Type B pancreatic cell (in vitro differentiated cells): ENCODE measurements around the gene CRHR1. TPM values are rescaled to one million over a fixed set of nuclear protein-coding genes. Genes with fewer than 3 reads are reported as not detected.
"Not testable (repeated sequence)": the region's sequence is repeated elsewhere in the genome, so short reads cannot be mapped to it uniquely, and the experiment has no call there.

Experiments used
- DNase-seq: peaks from one replicate; pipeline ENCODE4 v3.0.0; 2021; ENCODE audit warnings: mixed read lengths; ENCODE audit not compliant: unreplicated experiment; ENCODE audit errors: extremely low spot score
- H3K27ac Mint-ChIP-seq: 2 replicates; pipeline ENCODE4 v1.8.0; 2021; ENCODE audit warnings: mild to moderate bottlenecking, mixed read lengths
- H3K27me3 Mint-ChIP-seq: 2 replicates; pipeline ENCODE4 v1.8.0; 2021; ENCODE audit warnings: mixed read lengths
- H3K36me3 Mint-ChIP-seq: 2 replicates; pipeline ENCODE4 v1.8.0; 2021; ENCODE audit warnings: mixed read lengths
- H3K4me1 Mint-ChIP-seq: one replicate; pipeline ENCODE4 v1.8.0; 2021; ENCODE audit warnings: mixed read lengths; ENCODE audit not compliant: unreplicated experiment
- H3K4me3 Mint-ChIP-seq: 2 replicates; pipeline ENCODE4 v1.8.0; 2021; ENCODE audit warnings: mild to moderate bottlenecking, mixed read lengths
- H3K9me3 Mint-ChIP-seq: 2 replicates; pipeline ENCODE4 v1.8.0; 2021; ENCODE audit warnings: mixed read lengths
- total RNA-seq: library from RNA; stranded (reverse); gene quantifications from 2 replicates; pipeline ENCODE4 v1.2.1, GENCODE V29; 2021; ENCODE audit warnings: low replicate concordance
- TF ChIP-seq, protein P1 (sequence below): fragments of 200-600 bp; sonication (generic); conservative IDR thresholded peaks from 2 replicates; pipeline ENCODE4 v1.5.0; 2021; ENCODE audit warnings: antibody characterized with exemption, mild to moderate bottlenecking

The CRHR1 gene
- total RNA-seq, 1 donor from 2014 or later, result 0.43 TPM

GRCh38 chr17:45742251-45742650, 41.9 kb upstream of the CRHR1 start:
- no peak overlapping the region for H3K4me3 Mint-ChIP-seq
- no peaks in the 10 kb centered on the region for H3K9me3 Mint-ChIP-seq
- H3K27me3 Mint-ChIP-seq, result peaks cover 53% of the 10 kb centered on the region
- no peak for DNase-seq
- peaks cover 7% of the 10 kb centered on the region for H3K4me1 Mint-ChIP-seq
- H3K36me3 Mint-ChIP-seq, result no peaks in the 10 kb centered on the region
- H3K27ac Mint-ChIP-seq, result no peak overlapping the region
- TF ChIP-seq, protein P1, sequence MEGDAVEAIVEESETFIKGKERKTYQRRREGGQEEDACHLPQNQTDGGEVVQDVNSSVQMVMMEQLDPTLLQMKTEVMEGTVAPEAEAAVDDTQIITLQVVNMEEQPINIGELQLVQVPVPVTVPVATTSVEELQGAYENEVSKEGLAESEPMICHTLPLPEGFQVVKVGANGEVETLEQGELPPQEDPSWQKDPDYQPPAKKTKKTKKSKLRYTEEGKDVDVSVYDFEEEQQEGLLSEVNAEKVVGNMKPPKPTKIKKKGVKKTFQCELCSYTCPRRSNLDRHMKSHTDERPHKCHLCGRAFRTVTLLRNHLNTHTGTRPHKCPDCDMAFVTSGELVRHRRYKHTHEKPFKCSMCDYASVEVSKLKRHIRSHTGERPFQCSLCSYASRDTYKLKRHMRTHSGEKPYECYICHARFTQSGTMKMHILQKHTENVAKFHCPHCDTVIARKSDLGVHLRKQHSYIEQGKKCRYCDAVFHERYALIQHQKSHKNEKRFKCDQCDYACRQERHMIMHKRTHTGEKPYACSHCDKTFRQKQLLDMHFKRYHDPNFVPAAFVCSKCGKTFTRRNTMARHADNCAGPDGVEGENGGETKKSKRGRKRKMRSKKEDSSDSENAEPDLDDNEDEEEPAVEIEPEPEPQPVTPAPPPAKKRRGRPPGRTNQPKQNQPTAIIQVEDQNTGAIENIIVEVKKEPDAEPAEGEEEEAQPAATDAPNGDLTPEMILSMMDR, result no peak

DNA sequence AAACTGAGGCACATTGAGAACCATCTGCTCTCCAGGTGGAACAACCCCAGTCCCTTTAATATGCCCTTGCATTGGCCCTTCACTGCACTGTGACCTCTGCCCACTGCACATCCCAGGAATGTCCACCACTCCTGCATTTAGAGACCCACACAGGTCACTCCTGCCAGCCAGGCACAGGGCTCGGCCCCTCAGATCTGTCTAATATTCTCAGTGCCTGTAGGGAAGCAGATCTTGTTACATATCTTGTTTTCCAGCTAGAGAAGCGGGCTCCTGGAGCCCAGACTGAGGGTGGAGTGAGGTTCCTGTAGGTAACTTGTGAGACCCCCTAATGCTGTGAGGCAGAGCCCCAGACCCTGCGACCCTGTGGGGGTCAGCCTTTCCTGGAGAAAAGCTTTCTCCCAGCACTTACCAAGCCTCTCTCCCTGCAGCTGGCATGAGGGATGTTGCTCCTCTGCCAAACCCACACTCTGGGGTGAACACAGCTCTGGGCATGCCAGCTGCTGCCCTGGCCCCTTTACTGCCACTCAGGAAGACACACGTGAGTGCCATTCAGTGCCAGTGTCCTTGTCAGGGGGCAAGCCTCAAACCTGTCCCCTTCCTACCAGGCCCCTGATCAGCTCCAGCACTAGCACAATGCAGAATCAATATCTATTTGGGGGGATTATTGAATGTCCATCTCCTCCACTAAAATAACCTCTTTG, 40.3 kb upstream of the CRHR1 start:
- DNase-seq, result no peak
- TF ChIP-seq, protein P1, result no peak
- Mint-ChIP-seq H3K27ac (no peak overlapping the region), H3K36me3 (no peaks in the 10 kb centered on the region), H3K4me3 (no peak overlapping the region), H3K9me3 (no peaks in the 10 kb centered on the region), H3K27me3 (peaks cover 42% of the 10 kb centered on the region), H3K4me1 (peaks cover 7% of the 10 kb centered on the region)

DNA sequence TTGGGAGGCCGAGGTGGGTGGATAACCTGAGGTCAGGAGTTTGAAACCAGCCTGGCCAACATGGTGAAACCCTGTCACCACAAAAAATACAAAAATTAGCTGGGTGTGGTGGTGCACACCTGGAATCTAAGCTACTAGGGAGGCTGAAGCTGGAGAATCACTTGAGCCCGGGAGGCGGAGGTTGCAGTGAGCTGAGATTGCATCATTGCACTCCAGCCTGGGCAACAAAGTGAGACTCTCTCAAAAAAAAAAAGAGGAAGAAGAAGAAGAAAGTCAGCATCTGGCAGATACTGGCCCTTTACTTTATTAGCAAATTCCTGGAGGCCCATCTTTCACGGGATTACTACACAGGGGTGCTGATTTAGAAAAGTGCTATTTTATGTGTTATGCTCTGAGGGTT, 39.3 kb upstream of the CRHR1 start:
- not testable (repeated sequence) for DNase-seq, H3K4me1 Mint-ChIP-seq, H3K4me3 Mint-ChIP-seq, H3K9me3 Mint-ChIP-seq, H3K36me3 Mint-ChIP-seq, H3K27ac Mint-ChIP-seq
- peaks cover 49% of the 10 kb centered on the region for H3K27me3 Mint-ChIP-seq

- TF ChIP-seq, protein P1, result no peak
- H3K27me3 Mint-ChIP-seq, result peaks cover 50% of the 10 kb centered on the region
- no peaks in the 10 kb centered on the region for H3K9me3 Mint-ChIP-seq
- DNase-seq, result no peak
- H3K27ac Mint-ChIP-seq, result no peak overlapping the region
- H3K4me1 Mint-ChIP-seq, result no peaks in the 10 kb centered on the region
- no peaks in the 10 kb centered on the region for H3K36me3 Mint-ChIP-seq
- H3K4me3 Mint-ChIP-seq, result no peak overlapping the region
Measured at GRCh38 chr17:45745601-45746494, 38.3 kb upstream of the CRHR1 start.

GRCh38 chr17:45747911-45748310, 36.2 kb upstream of the CRHR1 start:
- no peak for DNase-seq
- Mint-ChIP-seq H3K27me3 (peaks cover 58% of the 10 kb centered on the region), H3K27ac (no peak overlapping the region), H3K9me3 (no peaks in the 10 kb centered on the region), H3K36me3 (no peaks in the 10 kb centered on the region), H3K4me3 (no peak overlapping the region), H3K4me1 (no peaks in the 10 kb centered on the region)
- TF ChIP-seq, protein P1, result no peak

DNA sequence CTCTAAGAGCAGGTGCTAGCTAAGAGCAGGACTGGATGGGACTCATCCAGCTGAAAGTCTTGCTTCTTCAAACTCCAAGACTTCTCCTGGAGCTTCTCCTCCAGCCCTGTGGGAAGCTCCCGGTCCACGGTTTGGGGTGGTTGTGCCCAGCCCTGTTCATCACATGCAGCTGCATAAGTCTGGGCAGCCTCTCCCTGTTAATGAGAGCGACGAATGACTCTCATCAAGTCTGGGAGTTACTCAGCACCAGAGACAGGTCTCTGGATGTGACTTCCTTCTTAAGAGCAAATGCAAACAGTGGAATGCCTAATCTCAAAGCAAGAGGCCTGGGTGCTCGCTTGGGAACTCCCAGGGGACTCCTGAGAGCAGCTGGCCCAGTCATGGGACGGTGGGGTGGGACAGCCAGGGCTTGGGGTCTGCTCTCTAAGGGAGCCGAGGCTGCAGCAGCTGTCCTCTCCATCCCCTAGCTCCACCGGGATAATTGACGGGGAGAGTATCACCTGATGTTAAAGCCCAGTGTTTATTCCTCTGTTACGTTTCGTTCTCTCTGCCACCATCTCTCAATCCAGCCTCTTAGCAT, 35.3 kb upstream of the CRHR1 start:
- H3K27me3 Mint-ChIP-seq, result peaks cover 51% of the 10 kb centered on the region
- H3K36me3 Mint-ChIP-seq, result no peaks in the 10 kb centered on the region
- no peaks in the 10 kb centered on the region for H3K4me1 Mint-ChIP-seq

More for the DNA sequence above, 35.3 kb upstream of the CRHR1 start:
- no peak overlapping the region for H3K27ac Mint-ChIP-seq
- H3K9me3 Mint-ChIP-seq, result no peaks in the 10 kb centered on the region
- no peak overlapping the region for H3K4me3 Mint-ChIP-seq
- no peak for DNase-seq
- TF ChIP-seq, protein P1, result no peak
